H1 (cell line): Measurements from ENCODE around the gene IWS1. TPM values are rescaled to one million over a fixed set of nuclear protein-coding genes. Genes with fewer than 3 reads are reported as not detected.

ENCODE experiments used
- CTCF ChIA-PET: fragments of 300-600 bp; sonication (Branson Sonifier 250); formaldehyde crosslinking; loops from one replicate; lab custom pipeline; 2021; ENCODE audit not compliant: partially characterized antibody; lab: Charles Lee
- POLR2A ChIA-PET: fragments of 300-600 bp; sonication (Branson Sonifier 250); formaldehyde crosslinking; loops from one replicate; lab custom pipeline; 2021; ENCODE audit warnings: inconsistent platforms; ENCODE audit not compliant: partially characterized antibody; lab: Charles Lee
- DNase-seq, 2 experiments: peaks; one replicate each; pipeline versions ENCODE4 v3.0.0 to v3.0.0-alpha.2; 2010 to 2022; ENCODE audit warnings: low spot score in 2 of 2, low read depth in 1 of 2, mixed read lengths in 1 of 2
- FAIRE-seq: peaks from 2 replicates; lab custom pipeline; 2011; peaks lifted over from hg19 to GRCh38; lab: Jason Lieb, UNC
- H2AFZ ChIP-seq: 2 replicates; pipeline ENCODE4 v1.8.1; 2012; ENCODE audit warnings: low read length, inconsistent platforms
- H2AK5ac ChIP-seq: 2 replicates; pipeline ENCODE4 v1.6.1; 2013; ENCODE audit warnings: low read depth, low read length
- H2BK120ac ChIP-seq: replicated peaks from 2 replicates; pipeline ENCODE3; 2013; ENCODE audit warnings: low read depth, low read length, inconsistent platforms
- H2BK12ac ChIP-seq: 2 replicates; pipeline ENCODE4 v1.6.1; 2013; ENCODE audit warnings: low read depth, low read length
- H2BK15ac ChIP-seq: 2 replicates; pipeline ENCODE4 v1.6.1; 2013; ENCODE audit warnings: low read length
- H2BK20ac ChIP-seq: 2 replicates; pipeline ENCODE4 v1.6.1; 2013; ENCODE audit warnings: low read length
- H2BK5ac ChIP-seq: 2 replicates; pipeline ENCODE4 v1.6.1; 2013; ENCODE audit warnings: low read depth, low read length
- H3K14ac ChIP-seq: 2 replicates; pipeline ENCODE4 v1.6.1; 2013; ENCODE audit warnings: inconsistent platforms; ENCODE audit not compliant: insufficient read length
- H3K18ac ChIP-seq: 2 replicates; pipeline ENCODE4 v1.6.1; 2013; ENCODE audit warnings: low read length; ENCODE audit errors: extremely low read depth
- H3K23ac ChIP-seq: 2 replicates; pipeline ENCODE4 v1.6.1; 2013; ENCODE audit warnings: inconsistent platforms; ENCODE audit not compliant: insufficient read length
- H3K23me2 ChIP-seq: 2 replicates; pipeline ENCODE4 v1.6.1; 2013; ENCODE audit warnings: low read depth, low read length
- H3K27ac ChIP-seq: 2 replicates; pipeline ENCODE4 v1.6.1; 2011; ENCODE audit warnings: low read depth, low read length, inconsistent platforms
- H3K27me3 ChIP-seq, 4 experiments: replicated peaks in 1 of 4; 1 replicate in 1 of 4; 2 replicates in 3 of 4; pipeline versions ENCODE4 v1.6.1 to v1.8.1; 2011 to 2013; ENCODE audit warnings: low read length in 3 of 4, mild to moderate bottlenecking in 3 of 4, inconsistent platforms in 2 of 4, mixed read lengths in 2 of 4, moderate library complexity in 1 of 4; ENCODE audit not compliant: control insufficient read depth in 3 of 4, insufficient read depth in 3 of 4; ENCODE audit errors: extremely low read depth in 1 of 4
- H3K36me3 ChIP-seq, 4 experiments: 2 replicates each; pipeline versions ENCODE4 v1.6.1 to v1.8.1; 2011 to 2013; ENCODE audit warnings: mild to moderate bottlenecking in 4 of 4, low read length in 3 of 4, moderate library complexity in 2 of 4, control low read depth in 1 of 4, inconsistent platforms in 1 of 4; ENCODE audit not compliant: insufficient read depth in 4 of 4, control insufficient read depth in 2 of 4
- H3K4ac ChIP-seq: replicated peaks from 2 replicates; pipeline ENCODE3; 2013; ENCODE audit warnings: low read length, low read depth, mixed read lengths, inconsistent platforms; ENCODE audit not compliant: insufficient read length
- H3K4me1 ChIP-seq, 4 experiments: replicated peaks in 1 of 4; 1 replicate in 1 of 4; 2 replicates in 3 of 4; pipeline versions ENCODE4 v1.6.1 to v1.8.1; 2011 to 2013; ENCODE audit warnings: low read length in 3 of 4, inconsistent platforms in 2 of 4, mixed read lengths in 1 of 4; ENCODE audit not compliant: insufficient read depth in 4 of 4, control insufficient read depth in 3 of 4
- H3K4me2 ChIP-seq, 2 experiments: 2 replicates each; pipeline versions ENCODE4 v1.6.1 to v1.8.1; 2011 to 2013; ENCODE audit warnings: low read depth in 2 of 2, low read length in 2 of 2, control low read depth in 1 of 2, inconsistent platforms in 1 of 2, mild to moderate bottlenecking in 1 of 2; ENCODE audit not compliant: insufficient read depth in 1 of 2
- H3K4me3 ChIP-seq, 4 experiments: fragments of 200-600, 300-600 bp in 1 of 4; sonication (generic), shearing (Covaris generic), sonication (Bioruptor Twin) in 1 of 4; 2 replicates each; pipeline versions ENCODE4 v1.5.1 to v1.8.1; 2011 to 2016; ENCODE audit warnings: low read length in 4 of 4, low read depth in 3 of 4, control low read depth in 2 of 4, inconsistent platforms in 2 of 4, mild to moderate bottlenecking in 2 of 4, mixed read lengths in 1 of 4, moderate library complexity in 1 of 4; ENCODE audit not compliant: insufficient read depth in 2 of 4; ENCODE audit errors: extremely low read depth in 1 of 4
- H3K56ac ChIP-seq: replicated peaks from 2 replicates; pipeline ENCODE3; 2013; ENCODE audit warnings: low read depth, mild to moderate bottlenecking, mixed read lengths, low read length, inconsistent platforms; ENCODE audit not compliant: insufficient read length
- H3K79me1 ChIP-seq: 2 replicates; pipeline ENCODE4 v1.6.1; 2013; ENCODE audit warnings: low read depth, low read length, control low read depth
- H3K79me2 ChIP-seq, 2 experiments: 2 replicates each; pipeline versions ENCODE4 v1.6.1 to v1.8.1; 2012 to 2013; ENCODE audit warnings: low read length in 2 of 2, mild to moderate bottlenecking in 2 of 2, inconsistent platforms in 1 of 2; ENCODE audit not compliant: insufficient read depth in 2 of 2, control insufficient read depth in 1 of 2
- H3K9ac ChIP-seq, 4 experiments: replicated peaks in 1 of 4; 1 replicate in 1 of 4; 2 replicates in 3 of 4; pipeline versions ENCODE4 v1.6.1 to v1.8.1; 2011 to 2013; ENCODE audit warnings: low read depth in 3 of 4, low read length in 3 of 4, control low read depth in 2 of 4, mild to moderate bottlenecking in 2 of 4, moderate library complexity in 2 of 4, inconsistent platforms in 1 of 4; ENCODE audit errors: extremely low read depth in 1 of 4
- H3K9me3 ChIP-seq, 2 experiments: 2 replicates each; pipeline versions ENCODE4 v1.6.1 to v1.8.1; 2012 to 2013; ENCODE audit warnings: mild to moderate bottlenecking in 2 of 2, moderate library complexity in 2 of 2, control low read depth in 1 of 2, inconsistent platforms in 1 of 2, low read depth in 1 of 2, low read length in 1 of 2, mixed read lengths in 1 of 2; ENCODE audit not compliant: insufficient read depth in 2 of 2
- H4K20me1 ChIP-seq, 2 experiments: replicated peaks in 1 of 2; 2 replicates each; pipeline versions ENCODE3 to v1.8.1; 2011 to 2013; ENCODE audit warnings: inconsistent platforms in 2 of 2, low read length in 2 of 2, mild to moderate bottlenecking in 1 of 2; ENCODE audit not compliant: insufficient read depth in 2 of 2, control insufficient read depth in 1 of 2
- H4K5ac ChIP-seq: 2 replicates; pipeline ENCODE4 v1.6.1; 2013; ENCODE audit warnings: low read length, low read depth, mixed read lengths, inconsistent platforms; ENCODE audit not compliant: insufficient read length
- H4K8ac ChIP-seq: 2 replicates; pipeline ENCODE4 v1.8.0; 2013; ENCODE audit warnings: mild to moderate bottlenecking, moderate library complexity, low read length, inconsistent platforms; ENCODE audit not compliant: insufficient read depth; ENCODE audit errors: extremely low read depth
- H4K91ac ChIP-seq: replicated peaks from 2 replicates; pipeline ENCODE3; 2013; ENCODE audit warnings: low read length, mixed read lengths, inconsistent platforms; ENCODE audit not compliant: insufficient read length
- ATF2 ChIP-seq: IDR thresholded peaks from 2 replicates; pipeline ENCODE4 v1.6.1; 2012; ENCODE audit warnings: low read length, inconsistent platforms
- BRCA1 ChIP-seq: IDR thresholded peaks from 2 replicates; pipeline ENCODE4 v1.6.1; 2012; ENCODE audit warnings: low read depth, low read length, improper control_type of control experiment
- GTF2F1 ChIP-seq: IDR thresholded peaks from 2 replicates; pipeline ENCODE4 v1.6.1; 2012; ENCODE audit warnings: low read depth, low read length, improper control_type of control experiment, borderline replicate concordance
- POLR2A ChIP-seq, 2 experiments: IDR thresholded peaks; 1 replicate in 1 of 2; 2 replicates in 1 of 2; pipeline ENCODE4 v1.6.1; 2011; ENCODE audit warnings: low read depth in 2 of 2, low read length in 2 of 2, mild to moderate bottlenecking in 2 of 2; ENCODE audit errors: control extremely low read depth in 1 of 2
- SP2 ChIP-seq: IDR thresholded peaks from 2 replicates; pipeline ENCODE4 v1.6.1; 2012; ENCODE audit warnings: mild to moderate bottlenecking, low read length, inconsistent platforms
- SRF ChIP-seq: IDR thresholded peaks from 2 replicates; pipeline ENCODE4 v1.6.1; 2011; ENCODE audit warnings: mild to moderate bottlenecking, low read depth, low read length, moderate library complexity
- TBP ChIP-seq: IDR thresholded peaks from 2 replicates; pipeline ENCODE4 v1.6.1; 2011; ENCODE audit warnings: low read depth, low read length, improper control_type of control experiment
- TCF12 ChIP-seq: IDR thresholded peaks from 2 replicates; pipeline ENCODE4 v1.6.1; 2011; ENCODE audit warnings: low read depth, mild to moderate bottlenecking, low read length
- WGBS, 2 experiments: shearing (Covaris generic) in 1 of 2; methylation state at CpG; one replicate each; pipeline versions ENCODE4 v1.1.6 to v1.1.7; 2013 to 2015; ENCODE audit warnings: low lambda C conversion rate in 2 of 2, mixed read lengths in 2 of 2, inconsistent platforms in 1 of 2, low coverage in 1 of 2, missing lambda C conversion rate in 1 of 2; ENCODE audit not compliant: insufficient replicate concordance in 2 of 2, insufficient coverage in 1 of 2, insufficient read length in 1 of 2; ENCODE audit errors: extremely low coverage in 1 of 2, missing lambda C conversion rate in 1 of 2; 5-methylcytosine and 5-hydroxymethylcytosine counted together
- polyA plus RNA-seq, 7 experiments: library from polyadenylated mRNA; depleted of rRNA in 3 of 7; stranded (reverse) in 5 of 7; unstranded in 2 of 7; fragments of >200 nt in 5 of 7; fragments of 200-250 nt in 2 of 7; gene quantifications; 1 replicate in 5 of 7; 2 replicates in 1 of 7; 4 replicates in 1 of 7; pipeline versions ENCODE4 v1.2.1 to v1.2.3, GENCODE V29; 2011 to 2013; ENCODE audit warnings: missing spikeins in 2 of 7, mixed read lengths in 2 of 7
- total RNA-seq: library from RNA; stranded (reverse); fragmentation: NEBNext Ultra II Directional; extraction: Animal tissue kit (Norgen Biotek cat#: 25700); gene quantifications from 2 replicates; pipeline ENCODE4 v1.2.1, GENCODE V29; 2021

IWS1 gene
- total and polyA plus RNA-seq, 2 of the 8 experiments (the other 6 are each of a cell fraction or from before 2014, with no cell fraction given), result 18.4 to 64.8 TPM

- no peaks in the 10 kb centered on the region for H3K4me1 ChIP-seq
- H2AK5ac ChIP-seq, result no peak overlapping the region
- no peak overlapping the region for H3K18ac ChIP-seq
- WGBS, 2 experiments, result 100% methylated on average over 2 of the region's 2 CpGs; no CpG with 5 or more reads in 1 of the 2 experiments
- no peaks in the 10 kb centered on the region for H3K9me3 ChIP-seq
- no peaks in the 10 kb centered on the region for H3K23me2 ChIP-seq
- H3K27me3 ChIP-seq, result no peaks in the 10 kb centered on the region; a peak in 3 of 7 replicates
- no peaks in the 10 kb centered on the region for H3K79me1 ChIP-seq
- H3K23ac ChIP-seq, result no peak overlapping the region
- DNase-seq (no peak), FAIRE-seq (no peak)
- TF ChIP-seq ATF2, result no peak
- TF ChIP-seq TBP, result no peak
- TF ChIP-seq BRCA1, result no peak
- TF ChIP-seq TCF12, result no peak
- no peak for TF ChIP-seq SP2
- TF ChIP-seq POLR2A (IDR thresholded peaks at IDR 0.05; ENCODE audit: control extremely low read depth in 1 of 2, low read depth in 2 of 2, low read length in 2 of 2), result no peak
- TF ChIP-seq SRF, result no peak
- TF ChIP-seq GTF2F1, result no peak
- no peak overlapping the region for H2AFZ ChIP-seq
- no peak overlapping the region for H4K91ac ChIP-seq
- H3K14ac ChIP-seq, result no peak overlapping the region
- no peak overlapping the region for H3K27ac ChIP-seq
- H4K5ac ChIP-seq, result no peak overlapping the region
- H3K4me2 ChIP-seq, result no peak overlapping the region
- no peaks in the 10 kb centered on the region for H3K79me2 ChIP-seq
- CTCF ChIA-PET, result interaction anchor here (0.8 to 1.1 kb wide), 2 partner anchors 14 to 97 kb away, joined by 3 to 5 read pairs; no protein-coding TSS in a partner anchor
- H4K8ac ChIP-seq, result no peak overlapping the region
- no peak overlapping the region for H3K9ac ChIP-seq
- no peak overlapping the region for H2BK5ac ChIP-seq
- H3K36me3 ChIP-seq, result no peaks in the 10 kb centered on the region
- POLR2A ChIA-PET, result interaction anchor here (1.3 kb wide), 1 partner anchor 27 kb away, joined by 4 read pairs; the partner anchor contains the start of gene IWS1
- H2BK20ac ChIP-seq, result no peak overlapping the region
- no peak overlapping the region for H2BK120ac ChIP-seq
- no peak overlapping the region for H2BK12ac ChIP-seq
- H4K20me1 ChIP-seq, result no peaks in the 10 kb centered on the region
- no peak overlapping the region for H3K4me3 ChIP-seq
- no peak overlapping the region for H3K56ac ChIP-seq
- H2BK15ac ChIP-seq, result no peak overlapping the region
- H3K4ac ChIP-seq, result no peak overlapping the region
These were observed 26.6 kb upstream of the IWS1 start for GRCh38 chr2:127552846-127553245.
